SK-N-SH (cell line): Measurements from ENCODE around the gene TAF4. TPM values are rescaled to one million over a fixed set of nuclear protein-coding genes. Genes with fewer than 3 reads are reported as not detected.

ENCODE experiments used
- CTCF ChIA-PET: fragments of 300-600, 350-600 bp; formaldehyde crosslinking; extraction: SDS; loops from one replicate; lab custom pipeline; 2021; lab: Yijun Ruan, JAX
- POLR2A ChIA-PET: fragments of 350-600 bp; sonication (Branson Sonifier 250); formaldehyde crosslinking; extraction: SDS; loops from one replicate; lab custom pipeline; 2020; ENCODE audit warnings: antibody characterized with exemption, inconsistent platforms; lab: Yijun Ruan, JAX
- DNase-seq: peaks from one replicate; pipeline ENCODE4 v3.0.0; 2012
- H2AFZ ChIP-seq: fragments of 200-600 bp; sonication (generic); 2 replicates; pipeline ENCODE4 v1.8.1; 2016; ENCODE audit warnings: antibody characterized with exemption, mild to moderate bottlenecking, low read depth
- H3F3A ChIP-seq: fragments of 200-600 bp; sonication (generic); replicated peaks from 2 replicates; pipeline ENCODE3; 2016; ENCODE audit warnings: antibody characterized with exemption, mild to moderate bottlenecking; ENCODE audit not compliant: insufficient read depth
- H3K27ac ChIP-seq, 2 experiments: fragments of 200-500 bp in 1 of 2; fragments of 200-600 bp in 1 of 2; sonication (Bioruptor generic) in 1 of 2; sonication (generic), shearing (Covaris generic) in 1 of 2; 2 replicates each; pipeline versions ENCODE4 v1.5.1 to v1.6.1; 2014 to 2016; ENCODE audit warnings: low read depth in 2 of 2, inconsistent platforms in 1 of 2, low read length in 1 of 2, mild to moderate bottlenecking in 1 of 2, mixed read lengths in 1 of 2
- H3K27me3 ChIP-seq: fragments of 200-600 bp; sonication (generic), shearing (Covaris generic); 2 replicates; pipeline ENCODE4 v1.6.1; 2016; ENCODE audit warnings: mixed run types; ENCODE audit not compliant: insufficient read depth
- H3K36me3 ChIP-seq, 2 experiments: fragments of 200-500 bp in 1 of 2; fragments of 200-600 bp in 1 of 2; sonication (Bioruptor generic) in 1 of 2; sonication (generic) in 1 of 2; replicated peaks in 1 of 2; 2 replicates each; pipeline versions ENCODE3 to v1.5.1; 2014 to 2016; ENCODE audit warnings: low read length in 1 of 2, mild to moderate bottlenecking in 1 of 2; ENCODE audit not compliant: insufficient read depth in 2 of 2, control insufficient read depth in 1 of 2
- H3K4me1 ChIP-seq, 2 experiments: fragments of 200-500 bp in 1 of 2; fragments of 200-600 bp in 1 of 2; sonication (Bioruptor generic) in 1 of 2; sonication (generic), shearing (Covaris generic) in 1 of 2; 2 replicates each; pipeline versions ENCODE4 v1.5.1 to v1.6.1; 2014 to 2016; ENCODE audit warnings: low read depth in 1 of 2, low read length in 1 of 2, mixed run types in 1 of 2; ENCODE audit not compliant: insufficient read depth in 2 of 2, control insufficient read depth in 1 of 2
- H3K4me2 ChIP-seq: fragments of 200-600 bp; sonication (generic), shearing (Covaris generic); 2 replicates; pipeline ENCODE4 v1.6.1; 2017; ENCODE audit warnings: mixed run types
- H3K4me3 ChIP-seq, 2 experiments: fragments of 200-500 bp in 1 of 2; fragments of 200-600 bp in 1 of 2; sonication (Bioruptor generic) in 1 of 2; sonication (generic), shearing (Covaris generic) in 1 of 2; 2 replicates each; pipeline versions ENCODE4 v1.5.1 to v1.8.1; 2014 to 2016; ENCODE audit warnings: low read depth in 2 of 2, inconsistent platforms in 1 of 2, low read length in 1 of 2, mild to moderate bottlenecking in 1 of 2, mixed read lengths in 1 of 2, moderate library complexity in 1 of 2
- H3K79me2 ChIP-seq: fragments of 200-600 bp; sonication (generic); 2 replicates; pipeline ENCODE4 v1.8.1; 2017; ENCODE audit warnings: mild to moderate bottlenecking; ENCODE audit not compliant: insufficient read depth
- H3K9ac ChIP-seq: fragments of 200-600 bp; sonication (generic); 2 replicates; pipeline ENCODE4 v1.6.1; 2017; ENCODE audit warnings: mixed run types
- H3K9me2 ChIP-seq: fragments of 200-600 bp; sonication (generic); 2 replicates; pipeline ENCODE4 v1.6.1; 2017; ENCODE audit warnings: mixed run types
- H3K9me3 ChIP-seq: fragments of 200-600 bp; sonication (generic); 2 replicates; pipeline ENCODE4 v1.6.1; 2017; ENCODE audit warnings: mixed run types, mild to moderate bottlenecking, moderate library complexity
- H4K20me1 ChIP-seq: fragments of 200-600 bp; sonication (generic); 2 replicates; pipeline ENCODE4 v1.6.1; 2017; ENCODE audit warnings: mild to moderate bottlenecking, mixed run types; ENCODE audit not compliant: insufficient read depth
- ELF1 ChIP-seq: IDR thresholded peaks from 2 replicates; pipeline ENCODE4 v1.4.0; 2012
- FOXJ3 ChIP-seq: sonication (generic); formaldehyde crosslinking; IDR thresholded peaks from 2 replicates; pipeline ENCODE4 v1.5.1; 2020; ENCODE audit warnings: mild to moderate bottlenecking, missing genetic modification reagents
- FOXM1 ChIP-seq: IDR thresholded peaks from 2 replicates; pipeline ENCODE4 v1.4.0; 2012; ENCODE audit warnings: low read depth, mild to moderate bottlenecking
- JUND ChIP-seq: IDR thresholded peaks from 2 replicates; pipeline ENCODE4 v1.4.0; 2012
- MEF2A ChIP-seq: IDR thresholded peaks from 2 replicates; pipeline ENCODE4 v1.4.0; 2012; ENCODE audit warnings: low read depth, borderline replicate concordance
- NFIC ChIP-seq: IDR thresholded peaks from 2 replicates; pipeline ENCODE4 v1.4.0; 2012; ENCODE audit warnings: borderline replicate concordance
- RCOR1 ChIP-seq: fragments of 150-350 bp; IDR thresholded peaks from 2 replicates; pipeline ENCODE4 v1.6.1; 2017; ENCODE audit warnings: antibody characterized with exemption, low read length
- RFX5 ChIP-seq: IDR thresholded peaks from 2 replicates; pipeline ENCODE4 v1.6.1; 2012; ENCODE audit warnings: mild to moderate bottlenecking, improper control_type of control experiment, low read length
- SIN3A ChIP-seq: IDR thresholded peaks from 2 replicates; pipeline ENCODE4 v1.6.1; 2012; ENCODE audit warnings: low read depth, mild to moderate bottlenecking, low read length, moderate library complexity, borderline replicate concordance
- TAF1 ChIP-seq: IDR thresholded peaks from 2 replicates; pipeline ENCODE4 v1.6.1; 2012; ENCODE audit warnings: low read depth, mild to moderate bottlenecking, low read length, moderate library complexity, borderline replicate concordance
- TCF12 ChIP-seq: IDR thresholded peaks from 2 replicates; pipeline ENCODE4 v1.4.0; 2012
- TEAD4 ChIP-seq: IDR thresholded peaks from 2 replicates; pipeline ENCODE4 v1.4.0; 2012; ENCODE audit warnings: mild to moderate bottlenecking, borderline replicate concordance; ENCODE audit not compliant: insufficient read depth
- YY1 ChIP-seq: IDR thresholded peaks from 2 replicates; pipeline ENCODE4 v1.4.0; 2012; ENCODE audit warnings: low read depth, mild to moderate bottlenecking
- WGBS: methylation state at CpG from one replicate; pipeline ENCODE4 v1.1.6; 2017; ENCODE audit warnings: low lambda C conversion rate; 5-methylcytosine and 5-hydroxymethylcytosine counted together
- polyA plus RNA-seq, 3 experiments: library from polyadenylated mRNA; depleted of rRNA; stranded (reverse); fragments of >200 nt; gene quantifications; 2 replicates each; pipeline ENCODE4 v1.2.3, GENCODE V29; 2012
- TF ChIP-seq, protein P1 (sequence below): IDR thresholded peaks from 2 replicates; pipeline ENCODE4; 2012
- TF ChIP-seq, protein P2 (sequence below): fragments of 150-350 bp; IDR thresholded peaks from 2 replicates; pipeline ENCODE4 v1.6.1; 2016; ENCODE audit warnings: mild to moderate bottlenecking, low read depth, low read length

TAF4 gene
- polyA plus RNA-seq, 1 of the 3 experiments (the other 2 are of a cell fraction), result 4.8 TPM

DNA sequence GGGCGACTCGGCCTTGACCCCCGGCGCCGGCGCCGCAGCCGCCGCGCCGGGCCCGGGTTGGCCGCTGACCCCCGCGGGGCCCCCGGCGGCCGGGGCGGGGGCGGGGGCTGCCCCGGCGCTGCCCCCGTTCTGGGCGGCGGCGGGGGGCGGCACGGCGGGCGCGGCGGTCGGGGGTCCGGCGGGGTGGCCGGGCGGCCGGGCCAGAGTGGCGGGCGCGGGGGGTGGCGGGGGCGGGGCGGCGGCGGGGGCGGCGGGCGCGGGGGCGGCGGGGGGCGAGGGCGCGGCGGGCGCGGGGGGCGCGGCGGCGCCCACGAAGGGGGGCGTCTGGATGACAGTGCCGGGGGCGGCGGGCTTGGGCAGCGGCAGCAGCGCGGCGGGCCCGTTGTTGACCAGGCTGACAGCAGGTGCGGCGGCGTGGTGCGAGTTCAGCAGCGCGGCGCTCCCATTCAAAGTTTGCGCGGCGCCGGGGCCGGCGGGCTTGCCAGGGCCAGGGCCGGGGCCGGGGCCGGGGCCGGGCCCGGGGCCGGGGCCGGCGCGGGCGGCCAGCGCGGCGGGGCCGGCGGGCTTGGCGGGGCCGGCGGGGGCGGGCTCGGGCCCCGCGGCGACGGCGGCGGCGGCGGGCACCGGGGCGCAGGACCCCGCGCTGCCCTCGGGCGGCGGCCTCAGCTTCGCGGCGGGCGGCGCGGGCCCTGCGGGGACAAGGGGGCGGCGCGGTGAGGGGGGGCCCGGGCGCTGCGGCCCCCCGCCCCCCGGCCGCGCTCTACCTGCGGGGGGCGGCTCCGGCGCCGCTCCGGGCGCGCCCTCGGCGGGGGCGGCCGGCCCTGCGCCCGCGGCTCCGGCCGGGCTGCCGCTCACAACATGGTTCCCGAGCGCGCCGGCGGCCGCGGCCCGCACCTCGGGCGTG, 659 bp downstream of the TAF4 start:
- ChIA-PET CTCF (interaction anchor here (0.9 to 2.0 kb wide), 7 partner anchors 8 to 54 kb away, joined by 3 to 17 read pairs (median 5); no protein-coding TSS in a partner anchor), POLR2A (interaction anchor here (1.2 to 2.8 kb wide), 6 partner anchors 25 to 77 kb away, joined by 3 to 41 read pairs (median 8); partner anchors contain the start of genes LSM14B, PSMA7 and SS18L1)
- H3K27ac ChIP-seq, result peak overlapping the region in 1 of 2 experiments; percentile 85; a peak in 2 of 4 replicates
- H3K4me3 ChIP-seq, result peak overlapping the region; percentile 50 to 70; a peak in 3 of 4 replicates
- H2AFZ ChIP-seq, result no peak overlapping the region
- H3K9me3 ChIP-seq, result no peaks in the 10 kb centered on the region
- 4% methylated on average over 5 of the region's 165 CpGs for WGBS
- H3K27me3 ChIP-seq, result no peaks in the 10 kb centered on the region
- H3K4me1 ChIP-seq, result peaks cover 20 to 30% of the 10 kb centered on the region in 2 experiments; a peak in 3 of 4 replicates
- peak; percentile 66 for DNase-seq
- H3F3A ChIP-seq, result peaks cover 6% of the 10 kb centered on the region
- no peaks in the 10 kb centered on the region for H3K9me2 ChIP-seq
- TF ChIP-seq FOXJ3 (no peak), MEF2A (no peak), TCF12 (no peak), SIN3A (no peak), FOXM1 (no peak), ELF1 (no peak), TAF1 (no peak), YY1 (no peak), NFIC (no peak), JUND (no peak), TEAD4 (no peak), RFX5 (no peak), RCOR1 (no peak)
- TF ChIP-seq, protein P1, sequence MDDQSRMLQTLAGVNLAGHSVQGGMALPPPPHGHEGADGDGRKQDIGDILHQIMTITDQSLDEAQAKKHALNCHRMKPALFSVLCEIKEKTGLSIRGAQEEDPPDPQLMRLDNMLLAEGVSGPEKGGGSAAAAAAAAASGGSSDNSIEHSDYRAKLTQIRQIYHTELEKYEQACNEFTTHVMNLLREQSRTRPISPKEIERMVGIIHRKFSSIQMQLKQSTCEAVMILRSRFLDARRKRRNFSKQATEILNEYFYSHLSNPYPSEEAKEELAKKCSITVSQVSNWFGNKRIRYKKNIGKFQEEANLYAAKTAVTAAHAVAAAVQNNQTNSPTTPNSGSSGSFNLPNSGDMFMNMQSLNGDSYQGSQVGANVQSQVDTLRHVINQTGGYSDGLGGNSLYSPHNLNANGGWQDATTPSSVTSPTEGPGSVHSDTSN, result no peak
- TF ChIP-seq, protein P2, sequence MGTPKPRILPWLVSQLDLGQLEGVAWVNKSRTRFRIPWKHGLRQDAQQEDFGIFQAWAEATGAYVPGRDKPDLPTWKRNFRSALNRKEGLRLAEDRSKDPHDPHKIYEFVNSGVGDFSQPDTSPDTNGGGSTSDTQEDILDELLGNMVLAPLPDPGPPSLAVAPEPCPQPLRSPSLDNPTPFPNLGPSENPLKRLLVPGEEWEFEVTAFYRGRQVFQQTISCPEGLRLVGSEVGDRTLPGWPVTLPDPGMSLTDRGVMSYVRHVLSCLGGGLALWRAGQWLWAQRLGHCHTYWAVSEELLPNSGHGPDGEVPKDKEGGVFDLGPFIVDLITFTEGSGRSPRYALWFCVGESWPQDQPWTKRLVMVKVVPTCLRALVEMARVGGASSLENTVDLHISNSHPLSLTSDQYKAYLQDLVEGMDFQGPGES, result no peak
- peaks cover 44% of the 10 kb centered on the region for H4K20me1 ChIP-seq
- H3K4me2 ChIP-seq, result no peak overlapping the region
- H3K9ac ChIP-seq, result peak overlapping the region; percentile 51; the same call in 1 of the 2 replicates
- H3K79me2 ChIP-seq, result peaks cover 43% of the 10 kb centered on the region
- H3K36me3 ChIP-seq, result peaks cover 0 to 5% of the 10 kb centered on the region in 2 experiments
